ENCODE measurements around the gene ZNF761.
"Not testable (repeated sequence)": the region's sequence is repeated elsewhere in the genome, so short reads cannot be mapped to it uniquely, and the experiment has no call there.

DNA sequence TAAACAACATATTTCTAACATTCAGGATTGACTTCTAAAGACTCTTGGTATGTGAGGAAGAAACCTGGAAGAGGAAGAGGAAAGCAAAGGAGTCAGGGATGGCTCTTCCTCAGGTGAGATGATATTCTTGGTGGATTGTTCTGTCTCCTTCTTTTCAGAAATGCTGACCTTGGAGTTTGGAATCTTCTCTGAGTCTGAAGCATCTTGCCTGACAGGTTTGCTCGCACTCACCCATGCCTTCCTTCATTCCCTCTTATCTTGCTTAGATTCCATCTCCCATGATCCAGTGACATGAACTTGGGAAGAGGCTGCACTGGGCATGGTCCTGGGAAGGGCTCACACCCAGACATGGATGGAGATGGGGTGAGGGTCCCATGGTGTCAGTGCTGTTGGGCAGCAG lies 33.9 kb upstream of the ZNF761 start:
- TF ChIP-seq, protein P1, sequence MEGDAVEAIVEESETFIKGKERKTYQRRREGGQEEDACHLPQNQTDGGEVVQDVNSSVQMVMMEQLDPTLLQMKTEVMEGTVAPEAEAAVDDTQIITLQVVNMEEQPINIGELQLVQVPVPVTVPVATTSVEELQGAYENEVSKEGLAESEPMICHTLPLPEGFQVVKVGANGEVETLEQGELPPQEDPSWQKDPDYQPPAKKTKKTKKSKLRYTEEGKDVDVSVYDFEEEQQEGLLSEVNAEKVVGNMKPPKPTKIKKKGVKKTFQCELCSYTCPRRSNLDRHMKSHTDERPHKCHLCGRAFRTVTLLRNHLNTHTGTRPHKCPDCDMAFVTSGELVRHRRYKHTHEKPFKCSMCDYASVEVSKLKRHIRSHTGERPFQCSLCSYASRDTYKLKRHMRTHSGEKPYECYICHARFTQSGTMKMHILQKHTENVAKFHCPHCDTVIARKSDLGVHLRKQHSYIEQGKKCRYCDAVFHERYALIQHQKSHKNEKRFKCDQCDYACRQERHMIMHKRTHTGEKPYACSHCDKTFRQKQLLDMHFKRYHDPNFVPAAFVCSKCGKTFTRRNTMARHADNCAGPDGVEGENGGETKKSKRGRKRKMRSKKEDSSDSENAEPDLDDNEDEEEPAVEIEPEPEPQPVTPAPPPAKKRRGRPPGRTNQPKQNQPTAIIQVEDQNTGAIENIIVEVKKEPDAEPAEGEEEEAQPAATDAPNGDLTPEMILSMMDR (IDR thresholded peaks at IDR 0.05): not testable (repeated sequence)
- TF ChIP-seq POLR2A (IDR thresholded peaks at IDR 0.05; ENCODE audit: low read depth); EP300 (IDR thresholded peaks at IDR 0.05); POLR2AphosphoS5 (IDR thresholded peaks at IDR 0.05): not testable (repeated sequence)

Measured in esophagus muscularis mucosa (tissue), 4 donors.